ENCODE measurements around the gene DDX54. TPM values are rescaled to one million over a fixed set of nuclear protein-coding genes. Genes with fewer than 3 reads are reported as not detected.

DDX54 gene
- polyA plus RNA-seq, 3 donors, result 7.9 to 32.2 (median 13.6) TPM

GRCh38 chr12:113204804-113205203 is 19.5 kb upstream of the DDX54 start:
- Histone ChIP-seq H3K27me3 (ENCODE audit: control insufficient read depth in 2 of 2, insufficient read depth in 2 of 2, low read length in 2 of 2) (no peaks in the 10 kb centered on the region), H4K20me1 (ENCODE audit: insufficient read depth, low read length) (no peaks in the 10 kb centered on the region), H3K27ac (ENCODE audit: low read depth in 1 of 2, low read length in 2 of 2) (no peak overlapping the region), H3K4me1 (ENCODE audit: control insufficient read depth in 1 of 2, insufficient read depth in 2 of 2, low read length in 2 of 2) (peaks cover 97 to 100% of the 10 kb centered on the region in 2 donors), H3K36me3 (replicated peaks in 1 of 2; ENCODE audit: control insufficient read depth in 1 of 2, insufficient read depth in 2 of 2, low read length in 2 of 2) (no peaks in the 10 kb centered on the region), H3K9ac (ENCODE audit: insufficient read depth, low read length, poor library complexity, severe bottlenecking) (no peak overlapping the region), H2AFZ (ENCODE audit: insufficient read depth, low read depth, low read length, poor library complexity, severe bottlenecking) (peak overlapping the region; percentile 43), H3K4me2 (replicated peaks; ENCODE audit: extremely low read depth, low read length, poor library complexity, severe bottlenecking) (no peak overlapping the region), H3K79me2 (ENCODE audit: insufficient read depth, low read length) (peaks cover under 1% of the 10 kb centered on the region), H3K9me3 (replicated peaks in 1 of 2; ENCODE audit: control insufficient read depth in 1 of 2, insufficient read depth in 1 of 2, low read length in 2 of 2) (no peaks in the 10 kb centered on the region), H3K4me3 (replicated peaks in 1 of 3; ENCODE audit: low read depth in 2 of 3, low read length in 3 of 3) (no peak overlapping the region)
- DNase-seq, result no peak
- Mint-ChIP-seq H3K27ac (peak overlapping the region in 2 of 7 donors; percentile 30 to 87), H3K36me3 (peaks cover 4 to 6% of the 10 kb centered on the region in 2 donors), H3K4me1 (peaks cover 88% of the 10 kb centered on the region), H3K9me3 (peaks cover 0 to 7% (median 0%) of the 10 kb centered on the region in 7 donors), H3K4me3 (no peak overlapping the region), H3K27me3 (ENCODE audit: low read depth in 3 of 3) (peaks cover 0 to 8% (median 1%) of the 10 kb centered on the region in 3 donors)
- 71% methylated on average over 1 of the region's 3 CpGs for WGBS (ENCODE audit: insufficient coverage)
- TF ChIP-seq, protein P1, sequence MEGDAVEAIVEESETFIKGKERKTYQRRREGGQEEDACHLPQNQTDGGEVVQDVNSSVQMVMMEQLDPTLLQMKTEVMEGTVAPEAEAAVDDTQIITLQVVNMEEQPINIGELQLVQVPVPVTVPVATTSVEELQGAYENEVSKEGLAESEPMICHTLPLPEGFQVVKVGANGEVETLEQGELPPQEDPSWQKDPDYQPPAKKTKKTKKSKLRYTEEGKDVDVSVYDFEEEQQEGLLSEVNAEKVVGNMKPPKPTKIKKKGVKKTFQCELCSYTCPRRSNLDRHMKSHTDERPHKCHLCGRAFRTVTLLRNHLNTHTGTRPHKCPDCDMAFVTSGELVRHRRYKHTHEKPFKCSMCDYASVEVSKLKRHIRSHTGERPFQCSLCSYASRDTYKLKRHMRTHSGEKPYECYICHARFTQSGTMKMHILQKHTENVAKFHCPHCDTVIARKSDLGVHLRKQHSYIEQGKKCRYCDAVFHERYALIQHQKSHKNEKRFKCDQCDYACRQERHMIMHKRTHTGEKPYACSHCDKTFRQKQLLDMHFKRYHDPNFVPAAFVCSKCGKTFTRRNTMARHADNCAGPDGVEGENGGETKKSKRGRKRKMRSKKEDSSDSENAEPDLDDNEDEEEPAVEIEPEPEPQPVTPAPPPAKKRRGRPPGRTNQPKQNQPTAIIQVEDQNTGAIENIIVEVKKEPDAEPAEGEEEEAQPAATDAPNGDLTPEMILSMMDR (IDR thresholded peaks at IDR 0.05), result no peak
- intact Hi-C loops (cut with micrococcal nuclease), result loop anchor here (5.0 to 10.0 kb wide), 2 partner anchors 32 to 220 kb away; partner anchors contain the start of gene SDSL (in 2 of the 2)

GRCh38 chr12:113203852-113204760 is 18.8 kb upstream of the DDX54 start:
- peaks cover 95 to 98% of the 10 kb centered on the region in 2 donors for H3K4me1 ChIP-seq (ENCODE audit: control insufficient read depth in 1 of 2, insufficient read depth in 2 of 2, low read length in 2 of 2)

More at GRCh38 chr12:113203852-113204760, 18.8 kb upstream of the DDX54 start:
- Mint-ChIP-seq H3K27me3 (ENCODE audit: low read depth in 3 of 3) (peaks cover 0 to 8% (median 1%) of the 10 kb centered on the region in 3 donors), H3K27ac (peak overlapping the region in 6 of 7 donors; percentile 0 to 87 (median 19)), H3K4me3 (no peak overlapping the region), H3K36me3 (peaks cover 4 to 8% of the 10 kb centered on the region in 2 donors), H3K9me3 (peaks cover 0 to 7% (median 0%) of the 10 kb centered on the region in 7 donors), H3K4me1 (peaks cover 87% of the 10 kb centered on the region)
- peak overlapping the region; percentile 43 for H2AFZ ChIP-seq (ENCODE audit: insufficient read depth, low read depth, low read length, poor library complexity, severe bottlenecking)
- peak in 1 of 3 donors; percentile 28 for DNase-seq
- no peak overlapping the region for H3K27ac ChIP-seq (ENCODE audit: low read depth in 1 of 2, low read length in 2 of 2)
- no peak overlapping the region for H3K4me2 ChIP-seq (replicated peaks; ENCODE audit: extremely low read depth, low read length, poor library complexity, severe bottlenecking)
- no peaks in the 10 kb centered on the region for H4K20me1 ChIP-seq (ENCODE audit: insufficient read depth, low read length)
- H3K9ac ChIP-seq (ENCODE audit: insufficient read depth, low read length, poor library complexity, severe bottlenecking), result no peak overlapping the region
- H3K36me3 ChIP-seq (replicated peaks in 1 of 2; ENCODE audit: control insufficient read depth in 1 of 2, insufficient read depth in 2 of 2, low read length in 2 of 2), result no peaks in the 10 kb centered on the region
- intact Hi-C loops (cut with micrococcal nuclease), result loop anchor here (5.0 to 10.0 kb wide), 2 partner anchors 33 to 221 kb away; partner anchors contain the start of gene SDSL (in 2 of the 2)
- TF ChIP-seq, protein P1 (IDR thresholded peaks at IDR 0.05), result no peak
- no peaks in the 10 kb centered on the region for H3K9me3 ChIP-seq (replicated peaks in 1 of 2; ENCODE audit: control insufficient read depth in 1 of 2, insufficient read depth in 1 of 2, low read length in 2 of 2)
- no peaks in the 10 kb centered on the region for H3K79me2 ChIP-seq (ENCODE audit: insufficient read depth, low read length)
- peak overlapping the region in 1 of 3 experiments; percentile 6 for H3K4me3 ChIP-seq (replicated peaks in 1 of 3; ENCODE audit: low read depth in 2 of 3, low read length in 3 of 3)
- no peaks in the 10 kb centered on the region for H3K27me3 ChIP-seq (ENCODE audit: control insufficient read depth in 2 of 2, insufficient read depth in 2 of 2, low read length in 2 of 2)
- 81% methylated on average over 6 of the region's 8 CpGs for WGBS (ENCODE audit: insufficient coverage)
